ENCODE results near the gene CMTM4.

- TF ChIP-seq, protein P1, sequence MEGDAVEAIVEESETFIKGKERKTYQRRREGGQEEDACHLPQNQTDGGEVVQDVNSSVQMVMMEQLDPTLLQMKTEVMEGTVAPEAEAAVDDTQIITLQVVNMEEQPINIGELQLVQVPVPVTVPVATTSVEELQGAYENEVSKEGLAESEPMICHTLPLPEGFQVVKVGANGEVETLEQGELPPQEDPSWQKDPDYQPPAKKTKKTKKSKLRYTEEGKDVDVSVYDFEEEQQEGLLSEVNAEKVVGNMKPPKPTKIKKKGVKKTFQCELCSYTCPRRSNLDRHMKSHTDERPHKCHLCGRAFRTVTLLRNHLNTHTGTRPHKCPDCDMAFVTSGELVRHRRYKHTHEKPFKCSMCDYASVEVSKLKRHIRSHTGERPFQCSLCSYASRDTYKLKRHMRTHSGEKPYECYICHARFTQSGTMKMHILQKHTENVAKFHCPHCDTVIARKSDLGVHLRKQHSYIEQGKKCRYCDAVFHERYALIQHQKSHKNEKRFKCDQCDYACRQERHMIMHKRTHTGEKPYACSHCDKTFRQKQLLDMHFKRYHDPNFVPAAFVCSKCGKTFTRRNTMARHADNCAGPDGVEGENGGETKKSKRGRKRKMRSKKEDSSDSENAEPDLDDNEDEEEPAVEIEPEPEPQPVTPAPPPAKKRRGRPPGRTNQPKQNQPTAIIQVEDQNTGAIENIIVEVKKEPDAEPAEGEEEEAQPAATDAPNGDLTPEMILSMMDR (IDR thresholded peaks at IDR 0.05) = no peak
- no peak for TF ChIP-seq POLR2A (IDR thresholded peaks at IDR 0.05)
Measured at GRCh38 chr16:66667944-66668343, 28.6 kb downstream of the CMTM4 start.

Measured in esophagus squamous epithelium (tissue), 4 donors.